Ecto neural progenitor cell (in vitro differentiated cells): ENCODE measurements around the gene EXTL1.

Experiments used
- DNase-seq: peaks from one replicate; pipeline ENCODE4 v3.0.0-alpha.2; 2018; ENCODE audit warnings: low spot score

Gene EXTL1

DNA sequence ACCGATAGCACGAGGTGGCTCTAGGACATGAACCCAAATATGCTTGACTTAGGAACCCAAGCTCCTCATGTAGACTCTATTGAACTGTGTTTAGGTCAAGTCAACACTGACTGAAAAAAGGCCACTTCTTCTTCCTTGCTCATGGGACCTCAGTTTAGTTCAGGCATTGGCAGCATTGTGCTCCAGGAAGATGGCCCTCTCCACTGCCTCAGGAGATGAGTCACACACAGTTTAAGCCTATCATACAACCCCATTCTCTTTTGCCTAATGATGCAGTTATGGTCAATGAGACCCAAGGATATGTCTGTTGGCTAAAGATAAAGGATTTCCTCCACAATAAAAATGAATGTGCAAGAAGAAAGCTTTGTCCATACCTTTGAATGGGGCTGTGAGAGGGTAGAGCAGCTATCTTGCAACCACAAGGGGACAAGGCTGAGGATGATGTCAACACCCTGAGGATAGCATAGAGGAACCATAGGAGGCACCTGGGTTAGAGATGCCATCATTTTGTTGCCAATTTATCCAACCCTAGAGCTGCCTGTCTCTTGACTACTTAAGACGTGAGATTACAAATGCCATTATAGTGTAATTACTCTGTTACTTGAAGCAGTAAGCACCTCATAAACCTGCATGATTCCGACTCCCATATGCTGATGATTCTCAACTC lies 48.9 kb downstream of the EXTL1 start:
- DNase-seq, result no peak

DNA sequence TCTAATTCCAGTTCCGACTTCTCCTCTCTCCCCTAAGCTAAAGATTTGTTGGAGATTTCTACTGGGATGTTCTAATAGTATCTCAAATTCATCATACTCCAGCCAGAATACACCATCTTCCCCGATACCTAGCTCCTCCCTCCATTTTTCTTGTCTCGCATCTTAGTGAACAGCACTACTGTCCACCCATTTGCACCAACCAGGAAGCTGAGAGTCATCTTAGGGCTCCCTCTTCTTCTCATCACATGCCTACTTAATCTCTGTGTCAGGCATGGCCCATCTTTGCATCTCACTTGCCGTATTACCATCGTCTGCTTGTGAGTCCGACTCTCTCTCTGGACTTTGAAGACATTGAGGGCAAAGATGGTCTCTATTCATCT lies 49.4 kb downstream of the EXTL1 start:
- DNase-seq, result no peak

DNA sequence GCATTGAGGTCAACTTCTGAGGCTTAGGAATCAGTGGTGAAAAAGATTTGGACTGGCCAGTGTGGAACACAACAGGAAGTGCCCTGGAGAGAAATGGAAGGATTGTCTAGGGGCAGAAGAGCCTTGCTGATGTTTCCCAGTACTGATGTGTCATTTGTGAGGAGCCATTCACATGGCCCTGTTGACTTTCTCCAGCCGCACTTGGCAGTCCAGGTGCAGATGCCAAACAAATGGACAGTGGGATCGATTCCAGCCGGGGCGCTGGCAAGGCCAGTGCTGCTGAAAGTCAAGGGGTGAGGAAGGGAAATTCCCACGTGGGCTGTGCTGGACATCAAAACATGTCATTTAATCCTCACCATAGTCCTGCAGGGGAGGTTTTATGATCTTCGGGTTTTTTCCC lies 50.7 kb downstream of the EXTL1 start:
- no peak for DNase-seq

DNA sequence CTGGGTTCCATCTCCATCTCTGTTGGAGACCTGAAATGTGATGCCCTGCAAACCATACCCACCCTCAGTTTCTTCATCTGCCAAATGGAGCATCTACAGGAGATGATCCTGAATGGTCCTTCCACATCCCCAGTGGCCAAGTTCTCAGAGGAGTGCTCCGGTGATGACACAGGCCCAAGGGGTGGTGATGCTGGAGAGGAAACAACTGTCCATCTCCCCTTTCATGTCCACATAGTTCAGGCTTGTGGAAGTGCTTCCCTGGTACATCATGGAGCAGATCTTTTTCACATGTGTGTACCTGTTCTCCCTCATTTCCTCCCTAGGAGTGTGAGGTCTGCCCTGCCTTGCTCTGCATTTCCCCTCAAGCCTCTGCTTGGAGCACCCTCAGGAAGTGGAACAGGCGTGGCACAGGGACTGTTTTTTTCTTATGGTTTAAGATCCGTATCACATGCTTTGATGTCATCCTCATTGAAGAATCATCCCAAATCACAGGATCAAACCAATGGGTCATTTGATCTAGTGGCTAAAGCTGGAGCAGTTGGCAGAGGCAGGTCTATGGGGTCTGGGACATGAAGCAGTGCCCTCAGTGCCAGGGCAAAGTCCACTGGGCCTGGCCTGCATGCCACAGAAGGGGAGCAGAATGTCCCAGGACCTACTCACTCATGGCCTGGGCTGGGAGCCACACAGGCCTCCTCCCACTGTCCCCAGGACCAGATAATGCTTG lies 54.0 kb downstream of the EXTL1 start:
- DNase-seq, result no peak

DNA sequence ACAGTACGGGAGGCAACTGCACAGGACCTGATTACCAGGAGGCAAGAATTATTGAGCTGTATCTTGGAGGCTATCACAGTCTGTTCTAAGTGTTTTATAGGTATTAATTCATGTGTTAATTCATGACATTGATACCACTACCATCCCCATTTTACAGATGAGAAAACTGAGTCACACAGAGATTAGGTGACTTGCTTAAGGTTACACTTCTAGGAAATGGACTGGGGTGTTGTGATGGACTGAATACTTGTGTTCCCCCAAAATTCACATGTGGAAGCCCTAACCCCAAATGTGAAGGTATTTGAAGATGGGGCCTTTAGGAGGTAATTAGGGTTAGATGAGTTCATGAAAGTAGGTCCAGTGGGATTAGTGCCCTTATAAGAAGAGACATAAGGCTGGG lies 55.9 kb downstream of the EXTL1 start:
- DNase-seq, result no peak

DNA sequence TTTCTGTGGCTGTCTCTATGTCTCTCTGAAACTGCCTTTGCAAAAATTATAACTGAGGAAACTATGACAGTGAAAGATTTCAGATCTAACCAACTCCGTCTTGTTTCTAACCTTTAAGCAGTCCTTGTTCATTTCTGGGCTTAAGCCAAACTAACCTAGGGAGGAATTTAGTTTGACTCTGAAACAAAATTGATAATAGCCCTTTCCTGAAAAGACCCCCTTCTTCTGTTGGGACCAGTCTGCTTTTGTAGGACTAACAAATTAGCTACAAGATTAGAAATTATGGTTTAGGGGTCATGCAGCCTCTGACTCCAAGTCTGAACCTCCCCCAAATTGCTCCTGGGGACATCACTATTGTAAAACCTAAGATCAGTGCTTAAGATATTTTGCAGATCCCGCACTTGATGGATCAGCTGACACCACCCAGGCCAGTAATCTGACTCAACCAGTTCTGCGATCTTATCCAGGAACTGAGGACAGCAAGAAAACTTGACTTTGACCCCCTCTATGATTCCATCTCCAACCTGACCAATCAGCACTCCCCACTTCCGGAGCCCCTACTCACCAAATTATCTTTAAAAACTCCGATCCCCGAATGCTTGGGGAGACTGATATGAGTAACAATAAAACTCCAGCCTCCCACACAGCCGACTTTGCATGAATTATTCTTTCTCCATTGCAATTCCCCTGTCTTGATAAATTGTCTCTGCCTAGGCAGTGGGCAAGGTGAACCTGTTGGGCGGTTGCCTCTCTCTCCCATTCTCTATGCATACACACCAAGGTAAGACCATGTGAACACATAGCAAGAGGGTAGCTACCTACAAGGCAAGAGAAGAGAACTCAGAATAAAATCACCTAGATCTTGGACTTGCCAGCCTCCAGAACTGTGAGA lies 57.0 kb downstream of the EXTL1 start:
- DNase-seq, result no peak

DNA sequence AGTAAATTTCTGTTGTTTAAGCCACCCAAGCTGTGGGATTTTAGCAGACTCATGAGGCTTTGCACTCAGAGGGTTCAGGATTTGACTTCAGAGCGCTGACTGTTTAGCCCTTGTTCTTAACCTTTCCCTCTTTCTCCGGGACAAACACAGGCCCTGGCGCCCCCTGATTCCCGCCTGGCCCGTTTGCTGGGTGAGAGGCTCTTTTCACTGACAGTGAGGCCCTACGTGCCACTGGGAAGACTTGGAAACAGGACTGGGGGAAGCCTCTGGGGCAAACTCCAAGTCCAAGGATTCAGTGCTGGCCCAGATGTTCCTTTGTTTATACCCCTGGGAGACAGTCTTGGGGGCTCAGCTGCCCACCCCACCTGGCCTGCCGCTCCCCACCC lies 57.6 kb downstream of the EXTL1 start:
- DNase-seq, result no peak

DNA sequence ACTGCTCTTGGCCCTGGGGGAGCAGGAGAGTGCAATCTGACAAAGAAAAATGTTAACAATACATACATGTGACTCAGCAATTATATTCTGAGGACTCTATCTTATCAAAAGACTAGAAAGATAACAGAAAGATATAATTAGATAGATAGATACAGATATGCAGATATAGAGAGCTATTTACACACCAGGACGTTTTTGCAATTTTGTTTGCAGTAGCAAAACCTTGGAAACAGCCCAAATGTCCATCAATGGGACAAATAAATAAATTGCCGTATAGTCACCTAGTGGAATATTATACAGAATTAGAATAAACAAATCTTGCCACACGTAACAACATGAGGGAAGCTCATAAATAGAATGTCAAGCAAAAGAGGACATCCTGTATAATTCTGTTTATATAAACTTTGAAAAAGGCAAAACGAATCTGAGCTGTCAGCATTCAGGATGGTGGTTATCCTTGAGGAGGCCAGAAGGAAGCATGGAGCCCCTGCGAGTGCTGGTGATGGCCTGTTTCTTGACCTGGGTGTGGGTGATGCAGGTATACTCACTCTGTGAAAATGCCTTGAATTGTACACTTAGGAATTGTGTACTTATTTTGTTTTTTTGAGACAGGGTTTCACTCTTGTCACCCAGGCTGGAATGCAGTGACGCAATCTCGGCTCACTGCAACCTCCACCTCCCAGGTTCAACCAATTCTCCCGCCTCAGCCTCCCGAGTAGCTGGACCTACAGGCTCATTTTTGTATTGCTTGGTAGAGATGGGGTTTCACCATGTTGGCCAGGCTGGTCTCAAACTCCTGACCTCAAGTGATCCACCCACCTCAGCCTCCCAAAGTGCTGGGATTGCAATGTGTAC lies 58.6 kb downstream of the EXTL1 start:
- DNase-seq, result no peak

DNA sequence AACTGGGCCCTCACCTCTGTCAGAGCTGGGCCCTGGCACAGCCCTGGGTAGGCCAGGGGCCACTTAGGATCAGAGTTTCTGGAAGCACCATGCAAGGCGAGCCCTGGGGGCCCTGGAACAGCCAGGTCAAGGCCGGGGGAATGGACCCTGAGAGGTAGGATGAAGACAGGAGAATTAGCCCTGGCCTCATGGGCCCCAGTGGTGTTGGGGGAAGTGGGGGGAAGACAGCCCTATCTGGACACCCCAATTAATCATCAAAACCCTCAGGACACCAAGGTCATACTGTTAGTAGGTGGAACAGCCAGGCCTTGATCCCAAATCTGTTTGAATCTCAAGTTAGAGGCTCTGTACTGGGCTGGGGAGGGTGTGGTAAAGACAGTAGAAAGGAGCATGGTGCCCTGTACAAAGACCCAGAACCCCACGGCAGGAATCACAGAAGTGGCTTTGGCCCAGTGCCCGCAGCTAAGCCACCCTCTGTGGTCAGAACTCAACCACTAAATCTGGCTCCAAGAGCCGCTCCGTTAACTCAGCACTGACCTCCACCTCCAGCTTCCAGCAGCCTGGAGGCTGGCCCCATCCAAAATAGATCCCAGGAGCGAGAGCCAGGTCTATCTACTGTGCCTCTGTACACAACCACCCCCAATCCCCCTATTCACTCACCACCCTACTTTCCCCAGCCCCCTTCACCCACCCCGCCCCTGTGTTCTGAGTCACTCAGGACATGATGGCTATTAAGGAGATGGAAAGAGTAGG lies 59.9 kb downstream of the EXTL1 start:
- DNase-seq, result no peak

DNA sequence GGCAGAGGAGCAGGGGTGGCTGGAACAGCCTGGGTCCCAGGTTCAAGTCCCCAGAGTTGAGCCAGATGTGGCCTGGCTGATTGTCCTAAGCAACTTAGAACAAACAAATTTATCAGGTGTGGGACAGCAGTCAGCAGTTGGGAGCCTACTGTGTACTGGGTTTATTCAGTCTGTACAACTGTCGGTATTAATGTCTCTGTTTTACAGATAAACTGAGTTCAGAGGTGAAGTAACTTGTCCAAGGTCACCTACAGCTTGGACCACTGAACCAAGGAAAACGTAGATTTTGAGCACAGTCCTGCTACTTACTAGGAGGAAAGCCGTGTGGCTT lies 60.4 kb downstream of the EXTL1 start:
- no peak for DNase-seq

DNA sequence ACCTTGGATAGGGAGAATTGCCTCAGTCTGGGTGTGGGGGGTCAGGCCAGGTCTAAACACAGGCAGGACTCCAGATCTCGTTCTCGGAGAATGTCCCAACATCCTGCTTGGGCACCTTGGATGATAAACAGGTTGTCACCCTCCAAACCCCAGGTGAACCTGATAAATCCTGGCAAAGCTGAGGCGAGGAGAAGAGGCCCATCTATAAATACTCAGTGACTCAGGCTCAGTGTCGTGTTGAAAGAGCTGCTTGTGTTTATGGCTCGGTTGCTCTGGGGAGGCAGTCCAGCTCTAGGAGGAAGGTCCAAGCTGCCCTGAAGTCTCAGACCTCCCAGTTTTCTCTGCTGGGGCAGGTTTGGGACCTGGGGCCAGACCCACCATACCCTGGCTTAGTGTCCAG lies 61.6 kb downstream of the EXTL1 start:
- DNase-seq, result no peak

DNA sequence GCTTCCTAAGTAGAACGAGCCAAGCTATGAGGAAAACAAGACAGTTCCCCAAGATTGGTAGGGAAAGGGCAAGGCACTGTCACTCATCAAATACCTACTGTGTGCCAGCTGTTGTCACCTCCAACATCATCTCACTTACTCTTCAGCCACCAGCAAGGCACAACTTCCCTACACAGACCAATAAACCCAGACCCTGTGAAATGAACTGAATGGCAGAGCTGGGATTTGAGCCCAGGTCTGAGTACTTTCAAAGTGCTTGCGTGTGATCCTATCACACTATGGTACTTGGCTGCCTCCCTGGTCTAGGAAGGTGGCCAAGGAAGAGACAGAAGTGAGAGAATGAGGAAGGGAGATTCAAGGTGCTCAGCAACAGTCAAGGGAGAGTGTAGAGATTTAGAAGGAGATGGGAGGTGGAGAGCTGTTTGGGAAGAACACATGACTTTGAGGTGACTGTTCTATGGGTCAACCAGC lies 62.6 kb downstream of the EXTL1 start:
- DNase-seq, result no peak

DNA sequence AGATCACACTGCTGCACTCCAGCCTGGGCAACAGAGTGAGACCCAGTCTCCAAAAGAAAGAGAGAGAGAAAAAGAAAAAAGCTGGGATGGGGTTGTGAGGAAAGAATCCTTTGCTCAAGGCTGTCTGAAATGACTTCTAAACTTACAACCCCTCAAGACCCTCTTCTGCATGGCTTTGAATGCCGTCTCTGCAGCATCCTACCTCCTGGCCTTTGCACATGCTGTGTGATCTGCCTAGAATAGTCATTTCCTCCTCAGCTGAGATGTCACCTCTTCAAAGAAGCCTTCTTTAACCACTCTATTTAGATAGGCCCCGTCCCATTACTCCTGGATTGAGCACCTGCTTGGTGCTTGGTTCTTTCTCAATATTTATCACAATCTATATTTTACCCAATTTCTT lies 63.3 kb downstream of the EXTL1 start:
- DNase-seq, result no peak
